Gastroesophageal sphincter (tissue), 2 donors: Measurements from ENCODE around the gene RAB44.

ENCODE experiments used
- EP300 ChIP-seq: sonication (generic); formaldehyde crosslinking; IDR thresholded peaks from one replicate; pipeline ENCODE4 v1.6.1; 2017; ENCODE audit warnings: antibody characterized with exemption, mild to moderate bottlenecking
- POLR2A ChIP-seq, 2 donors: fragments of 450-650 bp; IDR thresholded peaks; one replicate each; pipeline ENCODE4 v1.6.1; 2017; ENCODE audit warnings: antibody characterized with exemption in 2 of 2, mild to moderate bottlenecking in 2 of 2, moderate library complexity in 1 of 2
- POLR2AphosphoS5 ChIP-seq: sonication (generic); formaldehyde crosslinking; IDR thresholded peaks from one replicate; pipeline ENCODE4 v1.6.1; 2017; ENCODE audit warnings: antibody characterized with exemption

DNA sequence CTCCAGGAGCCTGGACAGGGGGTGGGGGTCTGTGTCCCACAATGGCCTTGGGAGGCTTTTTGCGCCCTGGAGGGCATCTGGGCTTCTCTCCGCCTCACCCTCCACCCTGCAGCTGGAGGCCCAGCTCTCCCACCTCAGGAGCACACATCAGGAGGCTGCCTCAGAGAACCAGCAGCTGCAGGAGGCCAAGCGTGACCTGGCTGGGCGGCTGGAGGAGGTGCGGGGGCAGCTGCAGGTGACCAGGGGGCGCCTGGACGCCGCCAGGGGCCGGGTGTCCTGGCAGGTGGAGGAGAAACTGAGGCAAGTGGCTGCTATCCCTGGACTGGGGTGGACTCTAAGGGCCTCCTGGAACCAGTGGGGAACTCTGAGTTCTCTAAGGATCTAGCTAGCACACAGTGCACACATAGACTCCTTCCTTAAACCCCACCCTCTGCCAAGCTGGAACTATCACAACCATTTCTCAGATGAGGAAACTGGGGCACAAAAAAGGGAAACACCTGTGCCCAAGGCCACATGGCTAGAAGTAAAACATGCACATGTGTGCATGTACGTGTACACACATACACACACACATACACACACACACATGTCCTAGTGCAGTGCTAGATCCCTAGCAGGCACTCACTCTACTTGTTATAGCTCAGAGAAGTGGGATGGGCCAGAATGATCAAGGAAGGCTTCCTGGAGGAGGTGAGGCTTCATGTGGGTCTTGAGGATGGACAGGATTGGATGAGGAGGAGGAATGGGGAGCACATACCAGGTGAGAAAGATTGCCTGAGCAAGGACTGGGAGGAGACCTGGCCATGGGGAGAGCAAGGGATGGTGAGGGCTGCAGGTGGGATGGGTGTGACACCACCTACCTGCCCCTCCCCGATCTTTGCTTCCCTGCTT lies 22.9 kb downstream of the RAB44 start:
- TF ChIP-seq POLR2A (IDR thresholded peaks at IDR 0.05) (no peak), EP300 (no peak), POLR2AphosphoS5 (no peak)
